Measurements from ENCODE around the gene BIN1. TPM values are rescaled to one million over a fixed set of nuclear protein-coding genes. Genes with fewer than 3 reads are reported as not detected.
A peak's percentile ranks its signal among the peaks of the same experiment; 100 is the strongest.
"Not testable (repeated sequence)": the region's sequence is repeated elsewhere in the genome, so short reads cannot be mapped to it uniquely, and the experiment has no call there.

The BIN1 gene
- total RNA-seq, 1 experiment from 2014 or later: 76.5 TPM

DNA sequence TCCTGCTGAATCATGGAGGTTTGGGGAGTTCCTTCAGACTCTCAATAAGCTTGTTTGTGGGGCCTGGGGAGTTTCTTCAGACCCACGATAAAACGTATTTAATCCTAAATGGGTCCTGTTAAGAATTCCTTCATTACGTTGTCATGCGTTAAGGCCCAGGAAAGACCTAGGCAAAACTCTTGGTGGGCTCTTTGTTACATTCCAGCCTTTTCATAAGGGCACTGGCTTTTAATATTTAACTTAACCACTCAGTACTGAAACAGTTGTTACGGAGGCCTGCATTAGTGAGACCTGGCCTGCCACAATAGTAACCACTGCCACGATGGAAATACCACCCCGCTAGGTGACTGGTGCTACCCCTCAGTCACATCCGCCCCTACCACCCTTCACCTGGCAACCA is 17.5 kb upstream of the BIN1 start:
- DNase-seq (ENCODE audit: low read depth in 1 of 2, low spot score in 2 of 2): no peak
- H3K27ac ChIP-seq: no peak overlapping the region
- H3K27me3 ChIP-seq (replicated peaks): no peaks in the 10 kb centered on the region
- H3K4me3 ChIP-seq: no peak overlapping the region
- H3K36me3 ChIP-seq: no peaks in the 10 kb centered on the region
- no peaks in the 10 kb centered on the region; the same call in 1 of the 2 replicates for H3K9me3 ChIP-seq (replicated peaks)
- no peaks in the 10 kb centered on the region for H3K4me1 ChIP-seq (replicated peaks)

DNA sequence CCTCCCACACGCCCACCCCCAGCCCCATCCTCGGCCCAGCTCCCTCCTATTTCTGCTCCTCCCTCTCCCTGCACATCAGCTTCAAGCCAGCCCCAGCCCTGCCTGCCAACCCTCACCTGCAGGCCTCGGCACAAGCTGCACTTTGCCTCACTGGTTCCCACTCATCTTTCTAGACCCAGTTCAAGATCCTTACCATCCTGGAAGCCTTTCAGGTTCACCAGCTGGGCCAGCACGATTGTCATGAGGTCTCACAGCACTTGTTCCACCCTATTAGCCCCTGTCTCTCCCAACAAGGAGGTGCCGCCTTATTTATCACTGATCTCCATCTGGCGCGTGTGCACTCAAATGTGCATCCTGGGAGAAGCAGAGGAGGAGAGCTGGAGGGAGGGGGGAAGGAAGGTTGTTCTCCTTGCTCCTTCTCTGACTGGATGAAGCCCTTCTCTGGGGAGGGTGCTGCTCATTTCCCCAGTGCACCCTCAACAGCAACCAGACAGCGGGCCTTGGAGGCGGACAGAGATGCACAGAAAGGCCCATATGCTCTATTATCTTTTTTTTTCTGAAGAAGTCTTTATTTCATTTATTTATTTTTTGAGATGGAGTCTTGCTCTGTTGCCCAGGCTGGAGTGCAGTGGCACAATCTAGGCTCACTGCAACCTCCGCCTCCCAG is 15.5 kb upstream of the BIN1 start:
- peak in 1 of 2 experiments; percentile 25 for DNase-seq (ENCODE audit: low read depth in 1 of 2, low spot score in 2 of 2)
- Histone ChIP-seq H3K27me3 (replicated peaks) (no peaks in the 10 kb centered on the region), H3K4me3 (no peak overlapping the region), H3K36me3 (no peaks in the 10 kb centered on the region), H3K9me3 (replicated peaks) (no peaks in the 10 kb centered on the region; the same call in 1 of the 2 replicates), H3K4me1 (replicated peaks) (no peaks in the 10 kb centered on the region), H3K27ac (no peak overlapping the region)

DNA sequence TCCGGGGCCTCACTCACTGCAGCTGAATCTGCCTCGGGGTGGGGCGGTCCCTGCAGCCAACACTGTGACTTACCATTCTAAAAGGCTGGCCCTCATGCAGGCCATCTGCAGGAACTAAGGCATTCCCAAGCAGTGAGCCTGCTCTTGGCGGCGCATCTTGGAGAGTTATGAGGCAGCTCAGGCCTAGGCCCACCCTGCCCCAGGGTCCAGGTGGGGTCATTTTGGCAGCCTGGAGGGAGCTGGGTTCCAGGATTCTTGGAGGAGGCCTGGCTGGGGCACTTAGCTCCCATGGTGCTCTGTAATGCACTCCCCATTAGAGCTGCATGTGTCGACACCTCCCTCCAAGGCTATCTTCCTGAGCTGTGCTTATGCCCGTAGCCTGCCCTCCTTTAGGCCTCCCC is 14.8 kb upstream of the BIN1 start:
- DNase-seq (ENCODE audit: low read depth in 1 of 2, low spot score in 2 of 2): peak in 1 of 2 experiments; percentile 30
- H3K27me3 ChIP-seq (replicated peaks): no peaks in the 10 kb centered on the region
- H3K9me3 ChIP-seq (replicated peaks): no peaks in the 10 kb centered on the region; the same call in 1 of the 2 replicates
- H3K4me1 ChIP-seq (replicated peaks): no peaks in the 10 kb centered on the region
- H3K4me3 ChIP-seq: no peak overlapping the region
- no peaks in the 10 kb centered on the region for H3K36me3 ChIP-seq
- no peak overlapping the region for H3K27ac ChIP-seq

DNA sequence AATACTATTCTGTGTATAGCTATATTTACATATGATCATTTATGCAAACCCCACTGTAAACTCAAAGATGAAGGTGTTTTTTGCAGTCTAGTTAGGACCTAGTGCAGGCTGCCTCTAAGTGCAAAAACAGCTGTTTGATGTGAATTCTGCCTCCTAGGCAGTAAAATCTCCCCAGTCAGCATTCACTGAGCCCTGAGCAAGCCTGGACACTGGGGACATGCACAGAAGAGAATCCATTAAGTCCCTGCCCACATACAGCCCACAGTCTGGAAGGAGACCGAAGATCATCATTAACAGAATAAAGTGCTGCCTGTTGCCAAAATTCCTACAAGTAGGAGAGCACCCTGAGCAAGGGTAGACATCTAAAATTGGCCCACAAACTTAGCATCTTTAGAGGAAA is 14.4 kb upstream of the BIN1 start:
- peak in 1 of 2 experiments; percentile 13 for DNase-seq (ENCODE audit: low read depth in 1 of 2, low spot score in 2 of 2)
- no peaks in the 10 kb centered on the region; the same call in 1 of the 2 replicates for H3K9me3 ChIP-seq (replicated peaks)
- H3K4me1 ChIP-seq (replicated peaks): no peaks in the 10 kb centered on the region
- H3K27me3 ChIP-seq (replicated peaks): no peaks in the 10 kb centered on the region
- no peak overlapping the region for H3K27ac ChIP-seq
- no peaks in the 10 kb centered on the region for H3K36me3 ChIP-seq
- no peak overlapping the region for H3K4me3 ChIP-seq

DNA sequence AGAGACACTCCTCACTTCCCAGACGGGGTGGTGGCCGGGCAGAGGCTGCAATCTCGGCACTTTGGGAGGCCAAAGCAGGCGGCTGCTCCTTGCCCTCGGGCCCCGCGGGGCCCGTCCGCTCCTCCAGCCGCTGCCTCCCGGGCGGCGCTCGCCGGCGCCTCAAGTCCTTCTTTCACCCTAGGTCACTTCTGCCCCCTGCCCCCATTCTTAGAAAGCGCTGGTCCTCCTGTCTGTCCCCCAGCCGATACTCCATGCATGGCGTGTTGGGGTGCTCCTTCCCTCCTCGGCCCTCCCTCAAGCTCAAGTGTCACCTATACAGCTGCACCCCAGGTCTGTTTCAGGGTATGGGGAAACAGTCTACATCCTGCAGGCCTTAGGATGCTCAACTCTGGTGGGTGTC is 13.5 kb upstream of the BIN1 start:
- H3K4me3 ChIP-seq; H3K4me1 ChIP-seq (replicated peaks): not testable (repeated sequence)

DNA sequence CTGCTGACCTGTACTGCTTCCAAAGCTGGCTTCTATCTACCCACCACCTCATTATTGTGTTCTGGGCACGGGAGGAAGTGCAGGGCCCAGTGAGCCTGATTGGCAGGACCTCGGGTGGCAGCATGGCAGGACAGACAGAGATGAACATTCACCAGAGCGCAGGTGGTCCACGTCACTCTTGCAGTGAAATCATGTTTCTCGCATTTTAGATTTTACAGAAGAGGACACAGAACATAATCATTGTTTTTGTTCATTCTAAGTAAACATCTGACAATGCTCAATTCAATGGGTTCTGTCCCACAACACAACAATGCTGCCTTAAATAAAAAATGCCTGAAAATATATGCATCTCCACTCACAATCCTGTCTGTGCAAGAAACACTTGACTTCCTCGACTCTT is 11.5 kb upstream of the BIN1 start:
- H3K27ac ChIP-seq: no peak overlapping the region
- H3K36me3 ChIP-seq: no peaks in the 10 kb centered on the region
- no peaks in the 10 kb centered on the region for H3K27me3 ChIP-seq (replicated peaks)
- peak in 1 of 2 experiments; percentile 14 for DNase-seq (ENCODE audit: low read depth in 1 of 2, low spot score in 2 of 2)
- H3K4me3 ChIP-seq: no peak overlapping the region
- no peaks in the 10 kb centered on the region for H3K4me1 ChIP-seq (replicated peaks)
- H3K9me3 ChIP-seq (replicated peaks): no peaks in the 10 kb centered on the region; the same call in 1 of the 2 replicates

More for the DNA sequence above, 13.5 kb upstream of the BIN1 start:
- H3K27me3 ChIP-seq (replicated peaks); H3K9me3 ChIP-seq (replicated peaks); H3K27ac ChIP-seq; H3K36me3 ChIP-seq: not testable (repeated sequence)
- DNase-seq (ENCODE audit: low read depth in 1 of 2, low spot score in 2 of 2): peak in 1 of 2 experiments; percentile 25

DNA sequence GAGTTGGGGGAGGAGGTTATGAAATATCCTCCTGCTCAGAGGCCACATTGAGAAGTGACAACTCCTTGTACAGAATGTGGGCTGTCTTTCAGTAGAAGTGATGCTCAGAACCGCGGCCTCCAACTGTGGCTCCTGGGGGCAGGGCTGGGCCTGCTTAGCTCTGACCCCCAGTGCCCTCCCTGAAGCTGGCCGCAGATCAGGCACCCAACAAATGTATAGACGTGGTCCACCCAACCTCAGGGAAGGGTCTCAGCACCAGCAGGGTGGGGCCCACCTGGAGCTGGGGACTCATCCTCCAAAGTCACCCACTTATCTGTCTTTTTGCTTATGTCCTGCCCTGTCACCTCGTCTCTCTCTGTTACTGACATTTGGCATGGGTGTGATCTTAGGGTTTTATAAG is 11.1 kb upstream of the BIN1 start:
- Histone ChIP-seq H3K27ac (no peak overlapping the region), H3K9me3 (replicated peaks) (no peaks in the 10 kb centered on the region; the same call in 1 of the 2 replicates), H3K4me3 (no peak overlapping the region), H3K36me3 (no peaks in the 10 kb centered on the region), H3K27me3 (replicated peaks) (no peaks in the 10 kb centered on the region), H3K4me1 (replicated peaks) (no peaks in the 10 kb centered on the region)
- DNase-seq (ENCODE audit: low read depth in 1 of 2, low spot score in 2 of 2): peak in 1 of 2 experiments; percentile 22

DNA sequence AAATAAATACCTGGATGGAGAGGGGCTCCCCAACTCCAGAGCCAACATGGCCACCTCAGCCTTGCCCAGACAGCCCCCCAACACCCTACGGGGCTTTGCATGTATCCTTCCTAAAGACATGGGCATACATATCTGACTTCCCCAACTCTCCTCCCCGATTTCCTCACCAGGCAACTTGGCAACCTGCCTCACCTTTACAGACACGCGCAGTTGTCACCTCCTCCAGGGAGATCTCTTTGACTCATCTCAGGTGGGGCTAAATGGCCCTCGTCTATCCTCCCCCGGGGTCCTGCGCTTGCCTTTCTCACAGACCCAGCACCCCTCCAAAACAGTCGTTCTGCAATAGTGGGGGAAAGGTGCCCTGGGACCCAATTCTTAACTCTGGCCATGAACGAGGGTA is 10.6 kb upstream of the BIN1 start:
- no peak overlapping the region for H3K27ac ChIP-seq
- H3K4me3 ChIP-seq: no peak overlapping the region
- H3K4me1 ChIP-seq (replicated peaks): no peaks in the 10 kb centered on the region
- H3K9me3 ChIP-seq (replicated peaks): no peaks in the 10 kb centered on the region; the same call in 1 of the 2 replicates
- H3K36me3 ChIP-seq: no peaks in the 10 kb centered on the region
- DNase-seq (ENCODE audit: low read depth in 1 of 2, low spot score in 2 of 2): peak in 1 of 2 experiments; percentile 41
- no peaks in the 10 kb centered on the region for H3K27me3 ChIP-seq (replicated peaks)

DNA sequence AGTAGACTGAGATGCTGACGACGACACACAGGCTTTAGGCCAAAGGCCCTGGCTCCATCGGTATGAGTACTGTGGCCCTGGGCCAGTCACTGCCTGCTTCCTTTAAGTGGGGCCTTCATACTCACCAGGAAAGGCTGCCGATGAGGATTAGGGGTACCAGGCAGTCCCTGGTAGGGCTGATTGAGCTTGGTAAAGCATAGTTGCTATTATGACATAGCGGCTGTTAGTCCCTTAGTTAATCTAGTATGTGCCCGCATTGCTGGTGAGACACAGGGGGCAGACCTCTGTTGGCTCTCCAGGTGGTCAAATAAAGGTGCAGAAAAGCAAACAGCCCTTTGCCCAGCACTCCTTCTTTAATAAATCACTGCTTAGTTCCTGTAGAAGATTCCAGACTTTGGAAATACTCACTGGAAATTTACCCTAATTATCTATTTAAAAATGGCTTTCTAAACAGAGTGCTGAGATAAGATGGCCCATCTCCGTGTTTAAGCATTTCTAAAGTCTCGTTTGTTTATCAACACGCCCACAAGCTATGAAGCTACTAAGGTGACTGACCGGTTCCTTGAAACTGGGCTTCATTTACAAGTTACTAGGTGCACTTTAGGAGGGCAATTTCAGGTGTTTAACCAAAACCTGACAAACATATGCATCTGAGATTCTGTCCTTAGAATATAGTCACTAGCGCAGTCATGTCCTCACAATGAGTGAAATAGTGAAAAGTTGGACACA is 8.7 kb upstream of the BIN1 start:
- Histone ChIP-seq H3K9me3 (replicated peaks) (no peaks in the 10 kb centered on the region), H3K36me3 (no peaks in the 10 kb centered on the region), H3K4me1 (replicated peaks) (no peaks in the 10 kb centered on the region), H3K27me3 (replicated peaks) (no peaks in the 10 kb centered on the region), H3K27ac (no peak overlapping the region), H3K4me3 (no peak overlapping the region)
- DNase-seq (ENCODE audit: low read depth in 1 of 2, low spot score in 2 of 2): peak in 1 of 2 experiments; percentile 20

DNA sequence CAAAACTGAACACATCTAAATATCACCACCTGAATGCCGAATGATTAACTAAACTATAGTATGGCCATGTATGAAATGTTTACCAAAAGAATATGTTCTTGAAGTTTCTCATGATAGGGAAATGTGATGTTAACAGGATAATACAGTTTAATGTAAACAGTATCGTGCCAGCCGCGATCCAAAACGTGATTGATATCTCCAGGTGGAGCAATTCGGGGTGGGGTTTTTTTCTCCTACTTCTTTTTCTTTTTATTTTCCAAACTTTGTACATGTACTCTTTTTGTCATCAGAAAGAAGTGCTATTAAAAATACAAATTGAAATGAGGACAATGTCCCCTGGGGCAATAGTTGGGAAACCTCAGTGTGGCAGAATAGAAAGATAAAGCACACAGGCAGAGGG is 4.0 kb upstream of the BIN1 start:
- Histone ChIP-seq H3K36me3 (0 out of 2 replicates have a peak, but pooled peaks cover 6% of the 10 kb centered on the region), H3K27me3 (replicated peaks) (no peaks in the 10 kb centered on the region), H3K4me1 (replicated peaks) (no peaks in the 10 kb centered on the region), H3K9me3 (replicated peaks) (no peaks in the 10 kb centered on the region), H3K4me3 (no peak overlapping the region), H3K27ac (no peak overlapping the region)
- no peak for DNase-seq (ENCODE audit: low read depth in 1 of 2, low spot score in 2 of 2)

DNA sequence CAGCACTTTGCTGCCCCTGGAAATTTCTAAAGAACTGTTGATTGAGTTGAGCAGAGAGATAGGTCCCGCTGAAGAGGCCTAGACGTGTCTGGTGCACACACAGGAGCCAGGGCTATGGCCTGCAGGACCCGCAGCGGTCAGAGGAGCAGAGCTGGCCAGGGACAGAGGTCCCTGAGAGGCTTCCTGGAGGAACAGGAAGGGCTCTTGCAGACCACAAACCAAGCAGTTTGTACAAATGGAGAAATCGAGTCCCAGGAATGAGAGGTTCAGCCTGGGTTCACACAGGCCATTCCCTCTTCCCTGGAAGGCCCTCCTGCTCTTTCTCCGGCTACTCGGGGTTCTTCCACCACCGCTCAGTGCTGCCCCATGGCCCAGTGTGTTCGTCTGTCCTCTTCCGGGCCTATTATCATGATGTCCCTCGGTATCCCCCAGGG is 1.2 kb upstream of the BIN1 start:
- peak in 1 of 2 experiments; percentile 30 for DNase-seq (ENCODE audit: low read depth in 1 of 2, low spot score in 2 of 2)
- peaks cover 11% of the 10 kb centered on the region; the same call in 1 of the 2 replicates for H3K36me3 ChIP-seq
- peaks cover 15% of the 10 kb centered on the region for H3K4me1 ChIP-seq (replicated peaks)
- H3K9me3 ChIP-seq (replicated peaks): no peaks in the 10 kb centered on the region
- no peak overlapping the region for H3K27ac ChIP-seq
- H3K4me3 ChIP-seq: no peak overlapping the region
- H3K27me3 ChIP-seq (replicated peaks): no peaks in the 10 kb centered on the region

DNA sequence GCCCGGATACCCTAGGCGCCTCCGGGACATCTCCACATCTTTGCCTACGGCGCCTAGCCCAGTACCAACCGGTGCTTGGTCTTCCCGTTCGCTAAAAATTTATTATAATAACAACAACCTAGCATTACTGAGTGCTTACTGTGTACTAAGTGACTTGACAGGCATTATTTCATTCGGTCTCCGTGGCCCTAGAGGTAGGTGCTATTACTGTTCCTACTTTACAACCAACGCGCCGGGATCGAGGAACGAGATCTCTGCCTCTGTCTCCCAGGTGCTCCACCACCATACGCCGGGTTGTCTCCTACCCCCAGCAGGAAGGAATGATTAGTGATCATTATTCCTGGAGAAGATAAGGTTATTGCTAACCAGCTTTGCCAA is 657 bp upstream of the BIN1 start:
- Histone ChIP-seq H3K27me3 (replicated peaks) (no peaks in the 10 kb centered on the region), H3K4me1 (replicated peaks) (peaks cover 15% of the 10 kb centered on the region), H3K36me3 (peaks cover 11% of the 10 kb centered on the region; the same call in 1 of the 2 replicates), H3K27ac (0 out of 2 replicates have a peak overlapping the region, but pooled peaks have one; percentile 66), H3K9me3 (replicated peaks) (no peaks in the 10 kb centered on the region), H3K4me3 (peak overlapping the region; percentile 77)
- peak in 1 of 2 experiments; percentile 36 for DNase-seq (ENCODE audit: low read depth in 1 of 2, low spot score in 2 of 2)

DNA sequence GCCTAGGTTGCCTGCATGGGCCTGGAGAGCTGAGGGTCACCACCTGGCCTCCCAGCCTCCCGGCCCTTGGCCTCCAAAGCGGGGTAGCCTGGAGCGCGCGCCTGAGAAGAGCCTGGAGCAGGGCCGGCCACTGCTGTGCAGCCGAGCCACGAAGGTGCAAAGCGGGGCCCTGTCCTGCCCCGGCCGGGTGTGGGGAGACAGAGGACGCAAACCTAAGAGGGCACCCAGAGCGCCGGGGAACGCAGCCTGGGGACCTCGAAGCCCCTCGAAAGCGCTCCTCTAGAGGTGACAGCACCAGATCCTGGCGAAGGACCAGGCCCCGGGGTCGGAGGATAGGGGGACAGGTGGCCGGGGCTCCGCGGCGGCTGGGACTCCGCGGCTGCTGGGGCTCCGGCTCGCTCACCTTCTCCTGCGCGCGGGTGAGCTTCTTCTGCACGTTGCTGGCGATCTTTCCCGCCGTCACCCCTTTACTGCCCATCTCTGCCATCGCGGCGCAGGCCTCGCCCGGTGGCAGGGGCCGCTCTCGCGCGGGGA is 430 bp downstream of the BIN1 start:
- Histone ChIP-seq H3K4me1 (replicated peaks) (peaks cover 15% of the 10 kb centered on the region), H3K27me3 (replicated peaks) (no peaks in the 10 kb centered on the region), H3K27ac (peak overlapping the region; percentile 66), H3K36me3 (peaks cover 11% of the 10 kb centered on the region; the same call in 1 of the 2 replicates), H3K4me3 (peak overlapping the region; percentile 77), H3K9me3 (replicated peaks) (no peaks in the 10 kb centered on the region)
- peak in 1 of 2 experiments; percentile 61 for DNase-seq (ENCODE audit: low read depth in 1 of 2, low spot score in 2 of 2)

All from SJSA1 (cell line).